Measurements from ENCODE around the gene FCER1G.
A peak's percentile ranks its signal among the peaks of the same experiment; 100 is the strongest.

The FCER1G gene

DNA sequence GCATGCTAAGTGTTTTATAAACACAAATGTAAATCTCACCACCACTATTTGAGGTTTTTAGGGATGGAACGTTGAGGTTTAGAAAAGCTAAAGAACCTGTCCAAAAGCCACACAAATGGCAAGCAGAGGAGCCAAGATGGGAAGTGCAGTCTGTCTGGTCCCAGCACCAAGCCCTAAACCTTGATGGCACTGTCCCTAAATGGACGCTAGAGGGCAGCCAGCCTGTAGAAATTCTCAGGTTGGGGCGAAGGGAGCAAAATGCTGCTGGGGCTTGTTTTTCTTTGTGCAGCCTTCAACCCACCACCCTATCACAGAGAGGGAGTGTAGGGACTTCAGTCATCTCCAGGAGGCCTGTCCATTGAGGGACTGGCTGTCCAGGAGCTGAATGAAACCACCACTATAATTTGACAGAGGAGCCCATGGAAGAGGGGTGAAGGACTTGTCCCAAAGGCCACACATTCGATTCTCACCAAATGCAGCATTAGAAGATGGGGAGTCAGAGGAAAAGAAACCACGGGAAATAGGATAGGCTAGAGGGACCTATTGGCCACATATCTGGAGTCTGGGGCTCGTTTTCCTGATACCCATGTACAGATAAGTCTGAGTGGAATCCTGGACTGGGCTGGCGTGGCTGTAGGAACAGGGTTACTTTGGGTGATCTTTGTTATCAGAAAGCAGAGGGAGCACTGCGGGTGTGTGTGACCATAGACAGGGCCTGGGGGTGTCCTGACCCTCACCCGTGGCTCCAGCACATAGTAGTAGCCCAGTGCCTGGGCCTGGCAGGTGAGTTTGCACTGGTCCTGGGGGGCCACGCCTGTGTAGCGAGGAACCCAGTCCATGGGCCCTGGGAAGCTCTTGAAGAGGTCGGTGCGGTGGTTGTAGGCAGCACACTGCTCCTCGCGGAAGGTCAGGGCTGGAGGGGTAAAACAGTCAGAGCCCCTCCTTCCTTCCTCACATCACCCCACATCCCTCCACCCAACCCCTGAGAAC is 22.3 kb upstream of the FCER1G start:
- peak; percentile 93 for TF ChIP-seq CTCF (IDR thresholded peaks at IDR 0.05; ENCODE audit: low read depth, low read length, missing control alignments)
- DNase-seq (ENCODE audit: low read depth), result peak; percentile 43
- H3K4me3 ChIP-seq (ENCODE audit: low read depth, low read length), result no peak overlapping the region
- in situ Hi-C loops (cut with HindIII; ENCODE audit: low sequenced_read_pairs), result no loop called here

DNA sequence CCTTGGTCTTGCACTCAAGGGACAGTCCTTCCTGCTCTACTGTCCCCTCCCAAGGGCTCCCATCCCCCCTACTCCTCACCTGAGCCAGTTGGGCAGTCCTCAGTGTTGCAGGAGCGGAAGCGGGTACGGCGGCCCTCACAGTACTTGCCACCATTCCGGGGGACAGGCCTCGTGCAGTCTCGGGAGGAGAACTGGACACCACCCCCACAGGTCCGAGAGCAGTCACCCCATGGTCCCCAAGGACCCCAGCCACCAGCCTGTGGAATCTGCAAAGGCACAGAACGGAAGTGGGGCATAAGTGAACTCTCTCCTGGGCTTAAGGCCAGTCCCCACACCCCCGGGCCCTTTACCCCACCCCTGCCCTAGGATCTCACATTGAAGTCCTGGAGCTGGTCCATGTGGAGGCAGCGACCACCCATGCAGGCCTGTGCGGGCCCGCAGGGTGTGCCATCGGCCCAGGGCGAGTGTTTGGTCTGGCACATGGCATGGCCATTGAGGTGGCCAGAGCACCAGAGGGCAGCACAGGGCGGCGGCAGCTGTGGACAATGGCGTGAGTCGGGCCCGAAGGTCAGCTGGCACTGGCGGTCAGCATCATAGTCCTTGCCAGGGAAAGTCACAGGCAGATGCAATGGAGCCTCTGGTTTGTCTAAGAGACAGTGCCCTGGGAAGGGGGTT is 21.4 kb upstream of the FCER1G start:
- H3K4me3 ChIP-seq (ENCODE audit: low read depth, low read length), result no peak overlapping the region
- DNase-seq (ENCODE audit: low read depth), result no peak
- no peak for TF ChIP-seq CTCF (IDR thresholded peaks at IDR 0.05; ENCODE audit: low read depth, low read length, missing control alignments)
- in situ Hi-C loops (cut with HindIII; ENCODE audit: low sequenced_read_pairs), result no loop called here

DNA sequence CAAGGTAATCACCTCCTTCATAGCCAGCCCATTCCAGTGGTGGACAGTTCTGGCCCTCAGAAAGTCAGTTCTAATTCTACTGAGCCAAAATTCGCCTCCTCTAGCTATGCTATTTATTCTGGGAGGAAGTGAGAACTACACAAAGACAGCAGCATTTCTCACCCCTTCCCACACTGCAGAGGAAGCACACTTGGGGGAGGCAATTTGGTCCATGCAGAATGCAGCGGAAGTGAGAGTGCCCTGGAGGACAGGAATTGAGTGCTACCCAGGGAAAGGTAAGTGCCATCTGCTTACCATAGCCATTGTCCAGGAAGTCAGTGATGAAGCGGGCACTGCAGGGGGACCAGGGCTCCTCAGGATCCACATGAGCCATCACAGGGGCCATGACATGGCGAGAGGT is 19.9 kb upstream of the FCER1G start:
- in situ Hi-C loops (cut with HindIII; ENCODE audit: low sequenced_read_pairs), result no loop called here
- no peak for TF ChIP-seq CTCF (IDR thresholded peaks at IDR 0.05; ENCODE audit: low read depth, low read length, missing control alignments)
- no peak overlapping the region for H3K4me3 ChIP-seq (ENCODE audit: low read depth, low read length)
- no peak for DNase-seq (ENCODE audit: low read depth)

DNA sequence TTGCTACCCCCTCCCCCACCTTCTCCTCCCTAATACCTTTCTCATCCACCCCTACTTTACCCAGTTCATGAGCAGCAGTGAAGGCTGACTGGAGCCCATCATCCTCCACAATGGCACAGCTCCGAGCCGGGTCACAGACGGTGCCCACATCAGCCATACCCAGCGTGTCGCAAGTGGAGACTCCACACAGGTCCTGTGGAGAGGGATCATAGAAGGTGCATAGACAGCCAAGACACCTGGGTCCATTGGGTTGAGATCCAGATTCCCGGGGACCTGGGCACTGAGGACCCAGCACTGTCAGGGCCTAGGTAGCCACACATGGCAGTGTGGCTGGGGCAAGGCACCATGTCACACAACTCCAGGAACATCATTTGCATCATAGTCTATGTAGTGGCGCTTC is 19.0 kb upstream of the FCER1G start:
- DNase-seq (ENCODE audit: low read depth), result no peak
- no peak for TF ChIP-seq CTCF (IDR thresholded peaks at IDR 0.05; ENCODE audit: low read depth, low read length, missing control alignments)
- in situ Hi-C loops (cut with HindIII; ENCODE audit: low sequenced_read_pairs), result no loop called here
- H3K4me3 ChIP-seq (ENCODE audit: low read depth, low read length), result no peak overlapping the region

DNA sequence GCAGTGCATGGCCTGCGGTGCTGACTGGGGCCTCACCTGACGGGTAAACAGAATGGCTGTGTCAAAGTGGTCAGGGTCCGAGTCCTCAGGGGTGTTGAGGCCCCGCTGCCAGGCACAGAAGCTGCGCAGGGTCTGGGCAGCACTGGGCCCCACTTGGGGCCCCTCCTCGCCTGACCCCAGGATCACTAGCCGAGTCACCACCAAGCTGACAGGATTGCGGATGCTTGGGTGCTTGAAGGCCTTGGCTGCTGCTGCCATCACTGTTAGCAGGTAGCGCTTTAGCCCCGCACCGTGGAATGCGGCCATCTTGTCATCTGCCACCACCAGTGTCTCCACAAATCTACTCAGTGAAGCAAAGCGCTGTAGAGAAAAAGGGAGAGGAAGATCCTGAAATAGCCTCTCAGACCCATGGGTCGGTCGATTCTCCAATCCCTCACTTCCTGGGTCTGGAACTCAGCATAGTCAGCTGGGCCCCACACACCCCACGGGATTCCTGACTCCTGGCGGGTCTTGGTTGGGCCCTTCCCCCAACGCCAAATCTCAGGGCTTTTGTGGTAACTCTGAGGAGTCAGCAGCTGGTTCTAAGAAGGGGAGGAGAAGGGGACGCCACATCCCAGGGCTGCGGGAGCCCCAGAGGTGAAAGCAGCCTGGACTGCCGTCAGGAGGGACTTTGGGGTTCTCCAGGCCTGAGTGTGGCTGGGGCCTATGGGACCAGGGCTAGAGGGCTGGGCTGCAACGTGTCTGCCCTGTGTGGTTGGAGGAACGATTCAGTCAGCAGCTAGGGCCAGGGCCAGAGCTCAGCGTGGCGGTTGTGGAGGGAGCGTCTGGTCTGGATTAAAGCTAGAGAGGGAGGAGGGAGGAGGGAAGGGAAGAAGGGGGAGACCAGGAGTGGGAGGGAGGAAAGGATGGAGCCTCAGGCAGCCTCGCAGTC is 18.3 kb upstream of the FCER1G start:
- DNase-seq (ENCODE audit: low read depth), result no peak
- in situ Hi-C loops (cut with HindIII; ENCODE audit: low sequenced_read_pairs), result no loop called here
- TF ChIP-seq CTCF (IDR thresholded peaks at IDR 0.05; ENCODE audit: low read depth, low read length, missing control alignments), result no peak
- no peak overlapping the region for H3K4me3 ChIP-seq (ENCODE audit: low read depth, low read length)

Data from astrocyte of the cerebellum (primary cell).